ENCODE measurements around the gene GTF2H1. TPM values are rescaled to one million over a fixed set of nuclear protein-coding genes. Genes with fewer than 3 reads are reported as not detected.

The GTF2H1 gene
- total and polyA plus RNA-seq, 9 of the 15 experiments (the other 6 are each of a cell fraction or from before 2014, with no cell fraction given) = 56.9 to 126 (median 92.1) TPM

GRCh38 chr11:18392434-18393321 is 70.3 kb downstream of the GTF2H1 start (continued):
- TF ChIP-seq CHD7 (IDR thresholded peaks at IDR 0.05; ENCODE audit: low read depth, low read length) (no peak), PRDM10 (IDR thresholded peaks at IDR 0.05; ENCODE audit: partially characterized antibody) (peak; percentile 52)

Measured in K562 (cell line).